Superior temporal gyrus (tissue), 1 donor: ENCODE measurements around the gene GGT6.

ENCODE experiments used
- DNase-seq: peaks from one replicate; pipeline ENCODE4 v3.0.0-alpha.2; 2016; ENCODE audit errors: extremely low spot score

GGT6 gene

DNA sequence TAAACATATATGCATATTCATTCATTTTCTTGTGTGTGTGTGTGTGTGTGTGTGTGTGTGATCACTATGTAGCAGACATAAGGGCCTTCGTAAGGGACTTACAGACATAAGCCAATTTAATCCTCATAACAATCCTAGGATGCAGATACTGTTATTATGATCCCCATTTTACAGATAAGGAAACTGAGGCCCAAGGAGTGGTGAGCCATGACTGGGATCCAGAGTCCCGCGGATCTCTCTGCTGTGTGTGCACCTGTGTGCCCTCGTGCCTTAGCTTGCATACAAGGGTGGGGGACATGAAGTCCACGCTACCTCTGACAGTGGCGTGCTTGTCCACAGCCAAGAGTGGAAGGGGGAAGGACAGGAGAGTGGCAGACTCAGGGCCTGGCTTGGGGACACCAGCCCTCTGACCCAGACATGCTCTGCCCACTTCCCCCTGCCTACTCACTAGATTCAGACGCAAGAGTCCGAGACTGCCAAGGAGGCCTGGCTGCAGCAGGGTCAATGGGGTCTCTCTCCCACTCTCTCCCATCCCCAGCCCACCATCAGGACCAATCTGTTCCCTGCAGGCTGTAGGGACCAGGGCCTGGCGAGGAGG is 14.2 kb upstream of the GGT6 start:
- DNase-seq, result no peak

GRCh38 chr17:4573669-4574068 is 13.3 kb upstream of the GGT6 start:
- DNase-seq, result no peak

- no peak for DNase-seq
Observed at GRCh38 chr17:4573115-4573514, 12.7 kb upstream of the GGT6 start.

DNA sequence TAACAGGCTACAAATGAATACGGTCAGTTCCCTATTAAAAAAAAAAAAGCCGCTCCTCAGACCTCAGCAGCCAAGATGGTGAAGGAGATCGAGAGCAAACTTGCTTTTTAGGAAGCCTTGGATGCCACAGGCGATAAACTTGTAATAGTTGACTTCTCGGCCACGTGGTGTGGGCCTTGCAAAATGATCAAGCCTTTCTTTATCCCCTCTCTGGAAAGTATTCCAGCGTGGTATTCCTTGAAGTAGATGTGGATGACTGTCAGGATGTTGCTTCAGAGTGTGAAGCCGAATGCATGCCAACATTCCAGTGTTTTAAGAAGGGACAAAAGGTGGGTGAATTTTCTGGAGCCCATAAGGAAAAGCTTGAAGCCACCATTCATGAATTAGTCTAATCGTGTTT is 11.8 kb upstream of the GGT6 start:
- DNase-seq, result no peak

DNA sequence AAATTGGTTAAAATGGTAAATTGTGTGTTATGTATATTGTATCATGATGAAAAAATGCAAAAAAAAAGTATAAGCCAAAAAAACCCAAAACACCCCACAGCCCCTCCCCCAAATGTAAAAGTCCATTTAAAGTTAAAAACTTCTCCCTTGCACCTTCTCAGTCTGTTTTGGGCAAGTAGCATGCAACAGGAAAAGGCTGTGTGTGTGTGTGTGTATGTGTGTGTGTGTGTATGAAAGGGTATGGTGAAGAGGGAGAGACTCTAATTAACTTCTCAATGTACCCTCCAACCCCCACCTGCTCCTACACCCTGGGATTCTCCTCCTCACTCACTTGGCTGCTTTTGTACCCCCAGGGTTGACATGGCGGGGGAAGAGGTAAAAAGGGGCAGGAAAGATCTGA is 9.2 kb upstream of the GGT6 start:
- DNase-seq, result no peak

GRCh38 chr17:4566785-4567184 is 6.4 kb upstream of the GGT6 start:
- DNase-seq, result peak; percentile 81

DNA sequence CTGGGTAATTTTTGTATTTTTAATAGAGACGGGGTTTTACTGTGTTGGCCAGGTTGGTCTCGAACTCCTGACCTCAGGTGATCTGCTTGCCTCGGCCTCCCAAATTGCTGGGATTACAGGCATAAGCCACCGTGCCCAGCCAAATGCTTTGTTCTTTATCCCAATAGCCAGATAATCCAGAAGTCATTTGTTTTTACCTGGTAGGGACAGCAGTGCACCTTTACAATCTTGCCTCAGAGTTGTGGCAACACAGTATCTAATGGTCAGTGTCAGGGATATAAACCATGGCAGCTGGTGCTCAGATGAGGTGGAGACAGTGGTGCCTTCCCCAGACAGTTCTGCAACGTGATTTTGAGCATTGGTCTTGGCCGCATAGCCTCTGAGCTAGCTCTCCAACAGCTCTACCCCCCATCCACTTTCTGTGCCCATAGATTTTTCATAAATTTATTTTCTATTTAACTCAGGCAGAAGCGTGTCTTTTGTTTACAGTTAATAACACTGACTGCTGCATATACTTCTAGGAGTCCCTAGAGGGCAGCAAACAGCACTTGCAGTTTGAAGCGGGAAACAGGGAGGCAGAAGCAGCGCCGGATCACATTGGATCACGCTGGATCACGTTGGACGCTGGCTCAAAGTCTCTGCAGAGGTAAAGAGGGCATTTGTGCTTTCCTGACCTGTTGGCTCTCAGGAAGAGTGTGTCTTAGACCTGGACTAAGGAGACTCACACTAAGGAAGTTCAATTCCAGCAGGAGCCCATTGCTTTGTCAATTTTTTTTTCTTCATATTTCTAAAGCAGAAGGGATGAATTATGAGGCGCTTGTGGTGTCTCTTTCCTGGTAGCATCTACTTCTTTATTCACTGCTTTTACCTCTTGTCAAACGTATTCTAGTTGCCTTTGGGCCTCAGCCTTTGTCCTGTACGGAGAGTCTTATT is 5.1 kb upstream of the GGT6 start:
- peak; percentile 88 for DNase-seq

GRCh38 chr17:4562015-4562969 is 1.9 kb upstream of the GGT6 start:
- DNase-seq, result no peak

GRCh38 chr17:4560837-4561256 is 470 bp upstream of the GGT6 start:
- DNase-seq, result no peak

DNA sequence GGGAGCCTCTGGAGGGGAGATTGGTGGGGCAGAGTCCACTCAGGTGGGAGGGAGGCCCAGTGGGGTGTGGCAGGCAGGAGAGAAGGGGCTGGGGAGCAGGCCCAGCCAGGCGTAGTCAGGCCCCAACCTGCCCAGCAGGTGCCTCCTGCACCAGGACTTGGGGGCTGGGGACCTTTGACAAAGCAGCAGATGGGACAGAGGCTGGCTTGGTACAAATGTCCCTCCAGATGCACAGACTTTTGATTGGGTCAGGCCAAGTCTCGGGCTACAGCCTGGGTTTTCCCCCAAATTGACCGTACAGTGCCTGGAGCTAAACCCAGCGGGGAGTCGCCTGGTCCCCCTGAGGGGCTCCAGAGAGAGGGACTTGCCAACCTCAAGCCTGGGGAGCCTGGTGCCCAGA is 411 bp downstream of the GGT6 start:
- no peak for DNase-seq

GRCh38 chr17:4559139-4559791 is 1.1 kb downstream of the GGT6 start:
- DNase-seq, result no peak

- DNase-seq, result no peak
Observed at GRCh38 chr17:4558347-4558971, 1.9 kb downstream of the GGT6 start.

GRCh38 chr17:4557626-4558346 is 2.6 kb downstream of the GGT6 start:
- no peak for DNase-seq

DNA sequence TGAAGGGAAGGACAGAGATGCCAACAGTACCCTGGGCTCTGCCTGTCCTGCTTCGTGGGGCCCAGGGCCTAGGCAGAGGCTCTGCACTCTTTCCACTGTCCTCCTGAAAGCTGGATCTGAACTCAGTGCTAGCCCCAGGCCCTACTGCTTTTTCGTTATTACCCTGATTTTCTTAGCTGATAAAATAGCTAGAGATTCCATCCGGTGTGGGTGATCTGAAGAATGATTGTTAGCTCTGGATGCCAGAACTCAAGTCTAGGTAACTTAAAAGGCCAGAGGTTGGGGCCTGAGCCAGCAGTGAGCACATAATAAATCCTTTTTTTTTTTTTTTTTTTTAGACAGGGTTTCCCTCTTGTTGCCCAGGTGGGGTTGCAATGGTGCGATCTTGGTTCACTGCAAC is 3.4 kb downstream of the GGT6 start:
- DNase-seq, result no peak

DNA sequence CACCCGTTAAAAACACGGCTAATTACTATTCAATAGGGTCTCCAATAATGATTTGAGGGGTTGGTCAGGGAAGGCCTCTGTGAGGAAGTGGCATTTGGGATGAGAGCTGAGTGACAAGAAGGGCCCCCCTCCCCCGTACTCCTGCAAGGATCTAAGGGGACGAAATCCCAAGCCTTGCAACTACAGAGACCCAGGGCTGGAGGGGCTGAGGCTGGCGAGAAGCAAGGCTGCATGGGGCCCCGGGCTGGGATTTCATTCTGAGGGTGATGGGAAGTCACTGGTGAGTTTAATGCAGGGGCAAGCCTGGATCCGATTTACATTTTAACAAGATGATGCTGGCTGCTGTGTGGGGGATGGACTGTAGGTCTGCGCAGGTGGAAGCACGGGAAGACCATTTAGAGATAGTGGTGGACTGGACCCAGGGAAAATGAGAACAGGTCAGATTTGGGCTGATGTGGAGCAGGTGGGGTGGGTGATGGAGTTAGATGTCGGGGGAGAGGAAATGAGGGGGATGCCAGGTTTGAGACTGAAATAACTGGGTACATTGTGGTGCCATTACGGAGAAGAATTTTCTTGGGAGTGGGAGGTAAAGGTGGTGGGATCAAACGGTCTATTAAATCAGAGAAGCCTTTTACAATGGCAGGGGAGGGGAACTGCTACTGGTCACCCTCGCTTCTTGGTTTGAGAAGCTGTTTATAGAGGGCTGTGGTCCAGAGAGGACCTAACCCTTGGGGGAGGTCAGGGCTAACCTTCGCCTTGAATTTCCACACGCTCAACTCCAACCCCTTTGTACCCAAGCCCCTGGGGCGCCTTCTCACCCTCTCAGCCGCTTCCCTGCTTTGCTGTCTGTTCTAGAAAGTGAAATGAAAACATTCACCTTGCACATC is 4.3 kb downstream of the GGT6 start:
- DNase-seq, result no peak

DNA sequence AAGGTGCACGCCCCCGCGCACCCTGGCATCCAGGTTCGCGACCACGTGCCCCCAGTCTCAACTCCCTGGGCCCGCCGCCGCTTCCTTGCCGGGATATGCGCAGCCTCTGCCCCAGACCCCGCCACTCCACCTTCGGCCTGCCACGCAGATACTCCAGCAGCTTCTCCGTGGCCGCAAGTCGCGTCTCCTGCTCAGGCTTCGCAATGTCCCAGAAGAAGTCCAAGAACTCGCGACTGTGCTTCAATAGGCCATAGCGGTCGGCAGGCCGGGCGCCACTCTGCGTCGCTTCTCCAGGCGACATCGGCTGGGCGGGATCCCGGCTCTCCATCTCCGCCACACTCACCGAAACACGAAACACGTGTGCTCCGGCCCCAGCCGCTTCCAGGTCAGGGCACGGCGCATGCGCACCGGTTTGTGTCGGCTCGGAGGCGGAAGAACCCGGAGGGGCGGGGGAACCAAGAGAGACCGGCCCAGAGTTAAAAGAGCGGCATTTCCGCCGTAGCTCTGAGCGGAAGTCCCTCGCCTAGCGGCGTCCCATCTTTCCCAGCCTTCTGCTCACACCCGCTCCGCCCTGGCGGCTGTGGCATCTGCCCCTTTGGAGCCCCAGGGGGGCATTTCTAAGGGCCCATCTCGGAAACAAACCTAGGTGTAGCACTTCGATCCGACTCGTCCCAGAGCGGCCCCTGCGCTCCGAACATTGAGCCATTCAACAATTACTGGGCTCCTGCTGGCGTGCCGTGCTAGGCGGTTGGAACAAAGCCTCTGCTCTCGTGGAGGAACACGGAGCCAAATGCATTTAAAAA is 5.2 kb downstream of the GGT6 start, which contains the start of gene MYBBP1A:
TSS of gene MYBBP1A (minus strand) at position 388 of the 803 bp plus-strand sequence. CDS start at position 328, 60 bp downstream.
- DNase-seq, result peak; percentile 97

GRCh38 chr17:4554441-4554996 is 5.9 kb downstream of the GGT6 start:
- no peak for DNase-seq

DNA sequence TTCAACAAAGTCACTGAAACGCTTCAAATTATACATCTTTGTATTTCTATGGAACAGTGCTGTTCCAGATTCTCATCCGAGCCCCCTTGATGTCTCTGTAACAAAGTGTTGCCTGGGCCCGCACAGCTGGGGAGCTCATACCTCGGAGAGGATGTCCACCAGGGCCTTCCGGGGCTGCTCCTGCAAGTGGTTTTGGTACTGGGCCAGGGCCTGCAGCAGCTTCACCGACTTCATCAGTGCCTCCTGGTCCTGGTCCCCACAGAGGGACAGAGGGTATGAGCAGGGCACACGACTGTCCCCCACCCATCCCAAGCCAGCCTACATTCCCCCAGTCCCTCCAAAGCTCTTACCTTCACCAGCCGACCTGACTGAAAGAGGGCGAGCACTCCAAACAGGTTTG is 6.7 kb downstream of the GGT6 start:
- DNase-seq, result no peak
